Measurements from ENCODE around the gene FAM181A.

- no peak for TF ChIP-seq CTCF (IDR thresholded peaks at IDR 0.05)
- no peak for TF ChIP-seq POLR2A (IDR thresholded peaks at IDR 0.05)
- no peak for TF ChIP-seq POLR2AphosphoS5 (IDR thresholded peaks at IDR 0.05)
These were observed 22.4 kb downstream of the FAM181A start for GRCh38 chr14:93949511-93950075.

Measured in stomach (tissue), 4 donors.